ENCODE data around the gene TLX1. TPM values are rescaled to one million over a fixed set of nuclear protein-coding genes. Genes with fewer than 3 reads are reported as not detected.

TLX1 gene
- total and polyA plus RNA-seq, 4 donors, result not detected

DNA sequence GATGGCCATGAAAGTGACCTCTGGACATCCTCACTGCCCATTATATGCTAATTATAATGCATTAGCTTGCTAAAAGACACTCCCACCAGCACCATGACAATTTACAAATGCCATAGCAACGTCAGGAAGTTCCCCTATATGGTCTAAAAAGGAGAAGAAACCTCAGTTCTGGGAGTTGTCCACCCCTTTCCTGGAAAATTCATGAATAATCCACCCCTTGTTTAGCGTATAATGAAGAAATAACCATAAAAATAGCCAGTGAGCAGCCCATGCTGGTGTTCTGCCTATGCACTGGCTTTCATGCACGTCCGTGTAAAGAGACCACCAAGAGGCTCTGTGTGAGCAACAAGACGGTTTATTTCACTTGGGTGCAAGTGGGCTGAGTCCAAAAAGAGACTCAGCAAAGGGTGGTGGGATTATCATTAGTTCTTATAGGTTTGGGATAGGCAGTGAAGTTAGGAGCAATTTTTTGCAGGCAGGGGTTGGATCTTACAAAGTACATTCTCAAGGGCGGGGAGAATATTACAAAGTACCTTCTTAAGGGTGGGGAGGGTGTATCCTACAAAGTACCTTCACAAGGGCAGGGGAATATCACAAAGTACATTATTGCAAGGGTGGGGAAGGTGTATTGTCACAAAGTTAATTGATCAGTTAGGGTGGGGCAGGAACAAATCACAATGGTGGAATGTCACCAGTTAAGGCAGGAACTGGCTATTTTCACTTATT, 52.5 kb downstream of the TLX1 start:
- 74 to 87% methylated on average over 6 of the region's 6 CpGs for WGBS, 2 donors
- TF ChIP-seq, protein P1, sequence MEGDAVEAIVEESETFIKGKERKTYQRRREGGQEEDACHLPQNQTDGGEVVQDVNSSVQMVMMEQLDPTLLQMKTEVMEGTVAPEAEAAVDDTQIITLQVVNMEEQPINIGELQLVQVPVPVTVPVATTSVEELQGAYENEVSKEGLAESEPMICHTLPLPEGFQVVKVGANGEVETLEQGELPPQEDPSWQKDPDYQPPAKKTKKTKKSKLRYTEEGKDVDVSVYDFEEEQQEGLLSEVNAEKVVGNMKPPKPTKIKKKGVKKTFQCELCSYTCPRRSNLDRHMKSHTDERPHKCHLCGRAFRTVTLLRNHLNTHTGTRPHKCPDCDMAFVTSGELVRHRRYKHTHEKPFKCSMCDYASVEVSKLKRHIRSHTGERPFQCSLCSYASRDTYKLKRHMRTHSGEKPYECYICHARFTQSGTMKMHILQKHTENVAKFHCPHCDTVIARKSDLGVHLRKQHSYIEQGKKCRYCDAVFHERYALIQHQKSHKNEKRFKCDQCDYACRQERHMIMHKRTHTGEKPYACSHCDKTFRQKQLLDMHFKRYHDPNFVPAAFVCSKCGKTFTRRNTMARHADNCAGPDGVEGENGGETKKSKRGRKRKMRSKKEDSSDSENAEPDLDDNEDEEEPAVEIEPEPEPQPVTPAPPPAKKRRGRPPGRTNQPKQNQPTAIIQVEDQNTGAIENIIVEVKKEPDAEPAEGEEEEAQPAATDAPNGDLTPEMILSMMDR (IDR thresholded peaks at IDR 0.05; ENCODE audit: control extremely low read depth, extremely low read depth), result no peak
- no peak overlapping the region for H3K9ac ChIP-seq (ENCODE audit: insufficient read depth in 1 of 2, low read length in 2 of 2)
- no peak overlapping the region for H3K27ac ChIP-seq (ENCODE audit: low read depth in 1 of 2, low read length in 1 of 2)
- no peak overlapping the region for H3K4me3 ChIP-seq
- peaks cover 0 to 21% (median 5%) of the 10 kb centered on the region in 3 donors for H3K27me3 ChIP-seq (ENCODE audit: control insufficient read depth in 3 of 3, insufficient read depth in 3 of 3, low read length in 2 of 3)
- ATAC-seq (ENCODE audit: insufficient read depth, low FRiP score) (no peak), DNase-seq (no peak)
- H3K36me3 ChIP-seq (ENCODE audit: control insufficient read depth in 4 of 4, insufficient read depth in 4 of 4, low read length in 4 of 4), result no peaks in the 10 kb centered on the region
- H3K4me1 ChIP-seq (ENCODE audit: control insufficient read depth in 5 of 5, insufficient read depth in 5 of 5, low read length in 5 of 5), result no peaks in the 10 kb centered on the region
- H3K9me3 ChIP-seq (ENCODE audit: control insufficient read depth in 4 of 4, insufficient read depth in 3 of 4, low read length in 3 of 4), result peaks cover 0 to 1% (median 0%) of the 10 kb centered on the region in 4 donors

Other genes with a start within 250 kb of the TLX1 start
- gene SLF2, start 218.3 kb upstream of the TLX1 start, total RNA-seq, result 10 to 100 TPM; 30.1 to 60.0 TPM
- 10 to 100 TPM in 1 of 2 donors, 1 to 10 TPM in 1; 7.1 to 13.5 TPM for gene SLF2, start 218.3 kb upstream of the TLX1 start, polyA plus RNA-seq
- 1 to 10 TPM; 3.0 to 7.4 TPM for gene SEMA4G, start 161.8 kb upstream of the TLX1 start, total RNA-seq
- 1 to 10 TPM; 1.2 to 2.5 TPM for gene SEMA4G, start 161.8 kb upstream of the TLX1 start, polyA plus RNA-seq
- 10 to 100 TPM; 43.6 to 74.4 TPM for gene MRPL43, start 143.8 kb upstream of the TLX1 start, total RNA-seq
- gene MRPL43, start 143.8 kb upstream of the TLX1 start, polyA plus RNA-seq, result 100 to 1,000 TPM in 1 of 2 donors, 10 to 100 TPM in 1; 94.6 to 105 TPM
- gene TWNK, start 143.8 kb upstream of the TLX1 start, total RNA-seq, result 1 to 10 TPM; 3.9 to 6.8 TPM
- gene TWNK, start 143.8 kb upstream of the TLX1 start, polyA plus RNA-seq, result 1 to 10 TPM; 4.4 to 8.3 TPM
- 10 to 100 TPM; 53.2 to 58.0 TPM for gene LZTS2, start 131.5 kb upstream of the TLX1 start, total RNA-seq
- 10 to 100 TPM; 44.5 to 76.8 TPM for gene LZTS2, start 131.5 kb upstream of the TLX1 start, polyA plus RNA-seq
- gene PDZD7, start 100.2 kb upstream of the TLX1 start, total RNA-seq, result 1 to 10 TPM in 1 of 2 donors, under 1 TPM in 1; 0.09 to 1.3 TPM
- under 1 TPM; 0.27 to 0.83 TPM for gene PDZD7, start 100.2 kb upstream of the TLX1 start, polyA plus RNA-seq
- 10 to 100 TPM; 39.0 to 95.8 TPM for gene SFXN3, start 100.1 kb upstream of the TLX1 start, total RNA-seq
- gene SFXN3, start 100.1 kb upstream of the TLX1 start, polyA plus RNA-seq, result 10 to 100 TPM; 36.4 to 40.2 TPM
- 10 to 100 TPM in 1 of 2 donors, 1 to 10 TPM in 1; 8.2 to 12.1 TPM for gene KAZALD1, start 69.3 kb upstream of the TLX1 start, total RNA-seq
- gene KAZALD1, start 69.3 kb upstream of the TLX1 start, polyA plus RNA-seq, result 1 to 10 TPM; 4.1 to 6.5 TPM
- gene LBX1, start 98.2 kb downstream of the TLX1 start, total RNA-seq, result under 1 TPM in 1 of 2 donors, not detected in 1; 0.09 TPM
- gene LBX1, start 98.2 kb downstream of the TLX1 start, polyA plus RNA-seq, result under 1 TPM; 0.02 to 0.04 TPM
- 10 to 100 TPM; 14.0 to 16.4 TPM for gene BTRC, start 222.9 kb downstream of the TLX1 start, total RNA-seq
- 1 to 10 TPM; 3.1 to 4.7 TPM for gene BTRC, start 222.9 kb downstream of the TLX1 start, polyA plus RNA-seq